HEK293 (cell line): Measurements from ENCODE around the gene OTUB2.

Experiments
- EGR2 ChIP-seq: fragments of 450-650 bp; formaldehyde crosslinking; IDR thresholded peaks from 2 replicates; pipeline ENCODE4 v1.5.1; 2016; ENCODE audit warnings: low read depth, missing biosample characterization, missing genetic modification characterization
- FEZF1 ChIP-seq: fragments of 450-650 bp; formaldehyde crosslinking; IDR thresholded peaks from 2 replicates; pipeline ENCODE4 v1.5.1; 2016; ENCODE audit warnings: missing biosample characterization, missing genetic modification characterization
- GFI1B ChIP-seq: fragments of 450-650 bp; formaldehyde crosslinking; IDR thresholded peaks from 2 replicates; pipeline ENCODE4 v1.5.1; 2016; ENCODE audit warnings: missing biosample characterization, missing genetic modification characterization
- GLIS1 ChIP-seq: fragments of 450-650 bp; formaldehyde crosslinking; IDR thresholded peaks from 2 replicates; pipeline ENCODE4 v1.5.1; 2016; ENCODE audit warnings: missing biosample characterization, missing genetic modification characterization
- INSM2 ChIP-seq: fragments of 450-650 bp; formaldehyde crosslinking; IDR thresholded peaks from 2 replicates; pipeline ENCODE4 v1.5.1; 2016; ENCODE audit warnings: missing biosample characterization, missing genetic modification characterization
- KLF1 ChIP-seq: fragments of 450-650 bp; formaldehyde crosslinking; IDR thresholded peaks from 2 replicates; pipeline ENCODE4 v1.5.1; 2016; ENCODE audit warnings: missing biosample characterization, missing genetic modification characterization
- OSR2 ChIP-seq: fragments of 450-650 bp; formaldehyde crosslinking; IDR thresholded peaks from 2 replicates; pipeline ENCODE4 v1.5.1; 2016; ENCODE audit warnings: missing biosample characterization, missing genetic modification characterization
- PATZ1 ChIP-seq: fragments of 450-650 bp; formaldehyde crosslinking; IDR thresholded peaks from 2 replicates; pipeline ENCODE4 v1.5.1; 2016; ENCODE audit warnings: missing biosample characterization, missing genetic modification characterization
- PRDM10 ChIP-seq: fragments of 450-650 bp; formaldehyde crosslinking; IDR thresholded peaks from 2 replicates; pipeline ENCODE4 v1.5.1; 2016; ENCODE audit warnings: missing biosample characterization, missing genetic modification characterization
- SP2 ChIP-seq: fragments of 450-650 bp; formaldehyde crosslinking; IDR thresholded peaks from 2 replicates; pipeline ENCODE4 v1.5.1; 2016; ENCODE audit warnings: missing biosample characterization, missing genetic modification characterization
- ZBTB20 ChIP-seq: fragments of 450-650 bp; formaldehyde crosslinking; IDR thresholded peaks from 2 replicates; pipeline ENCODE4 v1.5.1; 2016; ENCODE audit warnings: missing biosample characterization, missing genetic modification characterization
- ZBTB8A ChIP-seq: fragments of 450-650 bp; formaldehyde crosslinking; IDR thresholded peaks from 2 replicates; pipeline ENCODE4 v1.5.1; 2016; ENCODE audit warnings: missing biosample characterization, missing genetic modification characterization
- ZFHX2 ChIP-seq: fragments of 450-650 bp; formaldehyde crosslinking; conservative IDR thresholded peaks from 2 replicates; pipeline ENCODE4 v1.5.1; 2016; ENCODE audit warnings: missing biosample characterization, missing genetic modification characterization
- ZFP69B ChIP-seq: fragments of 450-650 bp; formaldehyde crosslinking; IDR thresholded peaks from 2 replicates; pipeline ENCODE4 v1.5.1; 2016; ENCODE audit warnings: missing biosample characterization, missing genetic modification characterization
- ZNF2 ChIP-seq: fragments of 450-650 bp; formaldehyde crosslinking; IDR thresholded peaks from 2 replicates; pipeline ENCODE4 v1.5.1; 2016; ENCODE audit warnings: missing biosample characterization, missing genetic modification characterization
- ZNF24 ChIP-seq: fragments of 450-650 bp; formaldehyde crosslinking; IDR thresholded peaks from 2 replicates; pipeline ENCODE4 v1.5.1; 2016; ENCODE audit warnings: missing biosample characterization, missing genetic modification characterization
- ZNF366 ChIP-seq: fragments of 450-650 bp; formaldehyde crosslinking; conservative IDR thresholded peaks from 2 replicates; pipeline ENCODE4 v1.5.1; 2016; ENCODE audit warnings: missing biosample characterization, missing genetic modification characterization
- ZNF501 ChIP-seq: fragments of 450-650 bp; formaldehyde crosslinking; IDR thresholded peaks from 2 replicates; pipeline ENCODE4 v1.5.1; 2016; ENCODE audit warnings: missing biosample characterization, missing genetic modification characterization
- ZNF510 ChIP-seq: fragments of 450-650 bp; formaldehyde crosslinking; IDR thresholded peaks from 2 replicates; pipeline ENCODE4 v1.5.1; 2018; ENCODE audit warnings: mild to moderate bottlenecking, missing genetic modification characterization, missing biosample characterization; ENCODE audit not compliant: insufficient replicate concordance
- ZNF549 ChIP-seq: fragments of 450-650 bp; IDR thresholded peaks from 2 replicates; pipeline ENCODE4 v1.5.1; 2018; ENCODE audit warnings: missing biosample characterization, missing genetic modification characterization, mild to moderate bottlenecking, inconsistent platforms, moderate library complexity
- ZNF558 ChIP-seq: fragments of 450-650 bp; formaldehyde crosslinking; IDR thresholded peaks from 2 replicates; pipeline ENCODE4 v1.5.1; 2016; ENCODE audit warnings: missing biosample characterization, missing genetic modification characterization
- ZNF707 ChIP-seq: fragments of 450-650 bp; formaldehyde crosslinking; IDR thresholded peaks from 2 replicates; pipeline ENCODE4 v1.5.1; 2016; ENCODE audit warnings: missing biosample characterization, missing genetic modification characterization
- ZSCAN30 ChIP-seq: fragments of 450-650 bp; IDR thresholded peaks from 2 replicates; pipeline ENCODE4 v1.5.1; 2018; ENCODE audit warnings: missing biosample characterization, mild to moderate bottlenecking, missing genetic modification characterization, moderate library complexity
- ZSCAN4 ChIP-seq: fragments of 450-650 bp; formaldehyde crosslinking; IDR thresholded peaks from 2 replicates; pipeline ENCODE4 v1.5.1; 2017; ENCODE audit warnings: missing biosample characterization, missing genetic modification characterization
- TF ChIP-seq, protein P1 (sequence below): fragments of 450-650 bp; formaldehyde crosslinking; IDR thresholded peaks from 2 replicates; pipeline ENCODE4 v1.5.1; 2016; ENCODE audit warnings: missing biosample characterization, missing genetic modification characterization
- TF ChIP-seq, protein P2 (sequence below): fragments of 450-650 bp; formaldehyde crosslinking; IDR thresholded peaks from 2 replicates; pipeline ENCODE4 v1.5.1; 2016; ENCODE audit warnings: missing biosample characterization, missing genetic modification characterization

OTUB2 gene

DNA sequence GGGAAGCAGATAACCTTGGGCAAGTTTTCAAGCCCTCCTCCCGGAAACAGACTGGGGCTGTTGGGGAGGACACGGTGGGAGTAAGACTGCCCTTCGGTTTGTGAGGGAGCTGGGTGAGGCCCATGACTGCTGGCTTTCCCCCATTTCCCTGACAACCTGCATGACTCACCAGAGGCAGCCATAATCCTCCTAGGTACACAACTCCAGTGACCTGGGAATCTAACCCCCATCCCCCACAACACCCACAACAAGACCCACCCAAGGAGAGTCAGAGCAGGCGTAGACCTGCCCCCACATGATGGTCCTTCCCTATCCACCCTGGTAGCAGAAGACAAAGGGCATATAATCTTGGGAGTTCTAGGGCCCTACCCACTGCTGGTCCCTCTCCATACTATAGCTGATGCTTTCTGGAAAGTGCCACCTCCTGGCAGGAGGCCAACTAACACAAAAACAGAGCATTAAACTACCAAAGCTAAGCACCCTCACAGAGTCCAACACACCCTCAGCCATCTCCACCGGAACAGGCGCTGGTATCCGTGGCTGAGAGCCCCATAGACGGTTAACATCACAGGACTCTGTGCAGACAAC lies 40.0 kb downstream of the OTUB2 start (continued):
- peak; percentile 89 for TF ChIP-seq PRDM10
- peak; percentile 98 for TF ChIP-seq EGR2 (tag by site-specific recombination)
- TF ChIP-seq ZFHX2 (tag by site-specific recombination), result peak; percentile 99
- TF ChIP-seq GFI1B (tag by site-specific recombination), result no peak
- 0 out of 2 replicates have a peak, but pooled peaks have one; percentile 14 for TF ChIP-seq ZNF558
- TF ChIP-seq ZNF501, result peak; percentile 66
- peak; percentile 40; the same call in 1 of the 2 replicates for TF ChIP-seq ZFP69B (tag by site-specific recombination)
- peak; percentile 12; the same call in 1 of the 2 replicates for TF ChIP-seq ZBTB8A
- TF ChIP-seq ZNF24 (tag by site-specific recombination), result peak; percentile 40; the same call in 1 of the 2 replicates
- no peak for TF ChIP-seq ZNF549 (tag by site-specific recombination)
- TF ChIP-seq ZNF2 (tag by site-specific recombination), result peak; percentile 47; the same call in 1 of the 2 replicates
- peak; percentile 49; the same call in 1 of the 2 replicates for TF ChIP-seq OSR2 (tag by site-specific recombination)
- TF ChIP-seq ZNF366, result 0 out of 2 replicates have a peak, but pooled peaks have one; percentile 30
- TF ChIP-seq, protein P1, sequence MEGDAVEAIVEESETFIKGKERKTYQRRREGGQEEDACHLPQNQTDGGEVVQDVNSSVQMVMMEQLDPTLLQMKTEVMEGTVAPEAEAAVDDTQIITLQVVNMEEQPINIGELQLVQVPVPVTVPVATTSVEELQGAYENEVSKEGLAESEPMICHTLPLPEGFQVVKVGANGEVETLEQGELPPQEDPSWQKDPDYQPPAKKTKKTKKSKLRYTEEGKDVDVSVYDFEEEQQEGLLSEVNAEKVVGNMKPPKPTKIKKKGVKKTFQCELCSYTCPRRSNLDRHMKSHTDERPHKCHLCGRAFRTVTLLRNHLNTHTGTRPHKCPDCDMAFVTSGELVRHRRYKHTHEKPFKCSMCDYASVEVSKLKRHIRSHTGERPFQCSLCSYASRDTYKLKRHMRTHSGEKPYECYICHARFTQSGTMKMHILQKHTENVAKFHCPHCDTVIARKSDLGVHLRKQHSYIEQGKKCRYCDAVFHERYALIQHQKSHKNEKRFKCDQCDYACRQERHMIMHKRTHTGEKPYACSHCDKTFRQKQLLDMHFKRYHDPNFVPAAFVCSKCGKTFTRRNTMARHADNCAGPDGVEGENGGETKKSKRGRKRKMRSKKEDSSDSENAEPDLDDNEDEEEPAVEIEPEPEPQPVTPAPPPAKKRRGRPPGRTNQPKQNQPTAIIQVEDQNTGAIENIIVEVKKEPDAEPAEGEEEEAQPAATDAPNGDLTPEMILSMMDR (tag by site-specific recombination), result no peak
- TF ChIP-seq ZBTB20 (tag by site-specific recombination), result peak; percentile 44; the same call in 1 of the 2 replicates
- TF ChIP-seq ZSCAN4 (tag by site-specific recombination), result peak; percentile 35; the same call in 1 of the 2 replicates
- peak; percentile 50 for TF ChIP-seq FEZF1
- peak; percentile 65 for TF ChIP-seq GLIS1
- peak; percentile 54 for TF ChIP-seq SP2 (tag by site-specific recombination)
- no peak; the same call in 1 of the 2 replicates for TF ChIP-seq ZNF707
- peak; percentile 39; the same call in 1 of the 2 replicates for TF ChIP-seq INSM2 (tag by site-specific recombination)
- 0 out of 2 replicates have a peak, but pooled peaks have one; percentile 12 for TF ChIP-seq ZSCAN30 (tag by site-specific recombination)
- peak; percentile 63 for TF ChIP-seq ZNF510
- TF ChIP-seq, protein P2, sequence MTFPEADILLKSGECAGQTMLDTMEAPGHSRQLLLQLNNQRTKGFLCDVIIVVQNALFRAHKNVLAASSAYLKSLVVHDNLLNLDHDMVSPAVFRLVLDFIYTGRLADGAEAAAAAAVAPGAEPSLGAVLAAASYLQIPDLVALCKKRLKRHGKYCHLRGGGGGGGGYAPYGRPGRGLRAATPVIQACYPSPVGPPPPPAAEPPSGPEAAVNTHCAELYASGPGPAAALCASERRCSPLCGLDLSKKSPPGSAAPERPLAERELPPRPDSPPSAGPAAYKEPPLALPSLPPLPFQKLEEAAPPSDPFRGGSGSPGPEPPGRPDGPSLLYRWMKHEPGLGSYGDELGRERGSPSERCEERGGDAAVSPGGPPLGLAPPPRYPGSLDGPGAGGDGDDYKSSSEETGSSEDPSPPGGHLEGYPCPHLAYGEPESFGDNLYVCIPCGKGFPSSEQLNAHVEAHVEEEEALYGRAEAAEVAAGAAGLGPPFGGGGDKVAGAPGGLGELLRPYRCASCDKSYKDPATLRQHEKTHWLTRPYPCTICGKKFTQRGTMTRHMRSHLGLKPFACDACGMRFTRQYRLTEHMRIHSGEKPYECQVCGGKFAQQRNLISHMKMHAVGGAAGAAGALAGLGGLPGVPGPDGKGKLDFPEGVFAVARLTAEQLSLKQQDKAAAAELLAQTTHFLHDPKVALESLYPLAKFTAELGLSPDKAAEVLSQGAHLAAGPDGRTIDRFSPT (tag by site-specific recombination), result 0 out of 2 replicates have a peak, but pooled peaks have one; percentile 13
- peak; percentile 86 for TF ChIP-seq PATZ1 (tag by site-specific recombination)
- peak; percentile 90 for TF ChIP-seq KLF1 (tag by site-specific recombination)
